ENCODE measurements around the gene CAMTA1.

The CAMTA1 gene

GRCh38 chr1:7049913-7050625 lies 264.8 kb downstream of the CAMTA1 start:
- DNase-seq, result no peak

- no peak for DNase-seq
These were observed 265.8 kb downstream of the CAMTA1 start for GRCh38 chr1:7050751-7051665.

- no peak for DNase-seq
These were observed 267.4 kb downstream of the CAMTA1 start for GRCh38 chr1:7052701-7053100.

- DNase-seq, result no peak
These were observed 275.5 kb downstream of the CAMTA1 start for GRCh38 chr1:7060745-7061144.

- DNase-seq, result no peak
These were observed 277.2 kb downstream of the CAMTA1 start for GRCh38 chr1:7062346-7063061.

GRCh38 chr1:7063981-7064380 lies 278.7 kb downstream of the CAMTA1 start:
- no peak for DNase-seq

- DNase-seq, result no peak
These were observed 283.3 kb downstream of the CAMTA1 start for GRCh38 chr1:7068552-7068951.

- DNase-seq, result no peak
These were observed 284.7 kb downstream of the CAMTA1 start for GRCh38 chr1:7069931-7070330.

- DNase-seq, result no peak
These were observed 285.3 kb downstream of the CAMTA1 start for GRCh38 chr1:7070389-7071029.

GRCh38 chr1:7076117-7076516 lies 290.9 kb downstream of the CAMTA1 start:
- DNase-seq, result no peak

- DNase-seq, result no peak
These were observed 291.3 kb downstream of the CAMTA1 start for GRCh38 chr1:7076572-7076971.

GRCh38 chr1:7077136-7077535 lies 291.9 kb downstream of the CAMTA1 start:
- no peak for DNase-seq

GRCh38 chr1:7077970-7078369 lies 292.7 kb downstream of the CAMTA1 start:
- no peak for DNase-seq

GRCh38 chr1:7079637-7080036 lies 294.4 kb downstream of the CAMTA1 start:
- no peak for DNase-seq

GRCh38 chr1:7084232-7084894 lies 299.1 kb downstream of the CAMTA1 start:
- DNase-seq, result no peak

- DNase-seq, result no peak
These were observed 300.3 kb downstream of the CAMTA1 start for GRCh38 chr1:7085521-7085920.

- DNase-seq, result no peak
These were observed 300.9 kb downstream of the CAMTA1 start for GRCh38 chr1:7086106-7086505.

GRCh38 chr1:7087888-7088287 lies 302.6 kb downstream of the CAMTA1 start:
- DNase-seq, result no peak

- DNase-seq, result no peak
These were observed 304.2 kb downstream of the CAMTA1 start for GRCh38 chr1:7089497-7089896.

GRCh38 chr1:7093297-7093696 lies 308.0 kb downstream of the CAMTA1 start:
- DNase-seq, result no peak

GRCh38 chr1:7094086-7094485 lies 308.8 kb downstream of the CAMTA1 start:
- DNase-seq, result no peak

- DNase-seq, result no peak
These were observed 309.3 kb downstream of the CAMTA1 start for GRCh38 chr1:7094509-7094908.

All from activated gamma-delta T cell (primary cell).